ENCODE measurements around the gene BMP6. TPM values are rescaled to one million over a fixed set of nuclear protein-coding genes. Genes with fewer than 3 reads are reported as not detected.

BMP6 gene
- total RNA-seq, 4 donors from 2014 or later: 1.4 to 16.1 (median 6.0) TPM

- H3K36me3 ChIP-seq: no peaks in the 10 kb centered on the region
- peaks cover 29% of the 10 kb centered on the region for H3K27me3 ChIP-seq
- WGBS, 2 donors (ENCODE audit: low coverage in 1 of 2): 78 to 100% methylated on average over 1 to 2 of the region's 2 CpGs
- no peaks in the 10 kb centered on the region for H3K4me1 ChIP-seq
- no peaks in the 10 kb centered on the region for H3K9me3 ChIP-seq
- no peak overlapping the region for H3K4me3 ChIP-seq
- H3K27ac ChIP-seq: no peak overlapping the region
- no peak for TF ChIP-seq POLR2A (IDR thresholded peaks at IDR 0.05)
- TF ChIP-seq POLR2AphosphoS5 (IDR thresholded peaks at IDR 0.05): no peak
- TF ChIP-seq CTCF (IDR thresholded peaks at IDR 0.05): no peak
- no peak for TF ChIP-seq EP300 (IDR thresholded peaks at IDR 0.05)
- no peak for ATAC-seq
Measured at GRCh38 chr6:7737867-7738266, 12.0 kb downstream of the BMP6 start.

GRCh38 chr6:7742223-7742785, 16.4 kb downstream of the BMP6 start:
- WGBS, 2 donors (ENCODE audit: low coverage in 1 of 2): 72 to 93% methylated on average over 2 to 10 of the region's 10 CpGs
- Histone ChIP-seq H3K27me3 (peaks cover 9% of the 10 kb centered on the region), H3K36me3 (no peaks in the 10 kb centered on the region), H3K9me3 (no peaks in the 10 kb centered on the region), H3K27ac (no peak overlapping the region), H3K4me1 (no peaks in the 10 kb centered on the region), H3K4me3 (no peak overlapping the region)
- TF ChIP-seq POLR2AphosphoS5 (IDR thresholded peaks at IDR 0.05): no peak
- no peak for TF ChIP-seq POLR2A (IDR thresholded peaks at IDR 0.05)
- TF ChIP-seq EP300 (IDR thresholded peaks at IDR 0.05): no peak
- TF ChIP-seq CTCF (IDR thresholded peaks at IDR 0.05): no peak
- ATAC-seq: no peak

GRCh38 chr6:7745942-7746341, 20.0 kb downstream of the BMP6 start:
- H3K27ac ChIP-seq: no peak overlapping the region
- H3K4me3 ChIP-seq: no peak overlapping the region
- H3K9me3 ChIP-seq: no peaks in the 10 kb centered on the region
- H3K4me1 ChIP-seq: no peaks in the 10 kb centered on the region
- 68 to 85% methylated on average over 5 to 10 of the region's 10 CpGs for WGBS, 2 donors (ENCODE audit: low coverage in 1 of 2)
- TF ChIP-seq POLR2A (IDR thresholded peaks at IDR 0.05) (no peak), EP300 (IDR thresholded peaks at IDR 0.05) (no peak), POLR2AphosphoS5 (IDR thresholded peaks at IDR 0.05) (no peak), CTCF (IDR thresholded peaks at IDR 0.05) (no peak)
- no peaks in the 10 kb centered on the region for H3K36me3 ChIP-seq
- no peak for ATAC-seq
- peaks cover 9% of the 10 kb centered on the region for H3K27me3 ChIP-seq

- no peaks in the 10 kb centered on the region for H3K36me3 ChIP-seq
- H3K4me1 ChIP-seq: no peaks in the 10 kb centered on the region
- WGBS, 2 donors (ENCODE audit: low coverage in 1 of 2): 73 to 85% methylated on average over 7 to 9 of the region's 10 CpGs
- no peaks in the 10 kb centered on the region for H3K9me3 ChIP-seq
- peaks cover 9% of the 10 kb centered on the region for H3K27me3 ChIP-seq
- H3K4me3 ChIP-seq: no peak overlapping the region
- ATAC-seq: no peak
- no peak for TF ChIP-seq POLR2AphosphoS5 (IDR thresholded peaks at IDR 0.05)
- TF ChIP-seq POLR2A (IDR thresholded peaks at IDR 0.05): no peak
- no peak for TF ChIP-seq CTCF (IDR thresholded peaks at IDR 0.05)
- no peak for TF ChIP-seq EP300 (IDR thresholded peaks at IDR 0.05)
- no peak overlapping the region for H3K27ac ChIP-seq
Measured at GRCh38 chr6:7747016-7747415, 21.1 kb downstream of the BMP6 start.

GRCh38 chr6:7747433-7747832, 21.5 kb downstream of the BMP6 start:
- Histone ChIP-seq H3K27ac (no peak overlapping the region), H3K9me3 (no peaks in the 10 kb centered on the region), H3K27me3 (peaks cover 9% of the 10 kb centered on the region), H3K36me3 (no peaks in the 10 kb centered on the region), H3K4me3 (no peak overlapping the region), H3K4me1 (no peaks in the 10 kb centered on the region)
- TF ChIP-seq EP300 (IDR thresholded peaks at IDR 0.05) (no peak), POLR2A (IDR thresholded peaks at IDR 0.05) (no peak), CTCF (IDR thresholded peaks at IDR 0.05) (no peak), POLR2AphosphoS5 (IDR thresholded peaks at IDR 0.05) (no peak)
- 87 to 100% methylated on average over 2 to 5 of the region's 5 CpGs for WGBS, 2 donors (ENCODE audit: low coverage in 1 of 2)
- no peak for ATAC-seq
